Ishikawa (cell line): ENCODE results near the gene EZH2.

Experiments used
- CEBPB ChIP-seq: IDR thresholded peaks from 2 replicates; pipeline ENCODE4 v1.6.1; 2012
- EP300 ChIP-seq: IDR thresholded peaks from 2 replicates; pipeline ENCODE4 v1.6.1; 2012; ENCODE audit warnings: borderline replicate concordance
- MAX ChIP-seq: IDR thresholded peaks from 2 replicates; pipeline ENCODE4 v1.6.1; 2012
- REST ChIP-seq: IDR thresholded peaks from 2 replicates; pipeline ENCODE4 v1.6.1; 2012; ENCODE audit warnings: low read depth, mild to moderate bottlenecking
- TAF1 ChIP-seq: IDR thresholded peaks from 2 replicates; pipeline ENCODE4 v1.6.1; 2012; ENCODE audit warnings: low read depth, mild to moderate bottlenecking

DNA sequence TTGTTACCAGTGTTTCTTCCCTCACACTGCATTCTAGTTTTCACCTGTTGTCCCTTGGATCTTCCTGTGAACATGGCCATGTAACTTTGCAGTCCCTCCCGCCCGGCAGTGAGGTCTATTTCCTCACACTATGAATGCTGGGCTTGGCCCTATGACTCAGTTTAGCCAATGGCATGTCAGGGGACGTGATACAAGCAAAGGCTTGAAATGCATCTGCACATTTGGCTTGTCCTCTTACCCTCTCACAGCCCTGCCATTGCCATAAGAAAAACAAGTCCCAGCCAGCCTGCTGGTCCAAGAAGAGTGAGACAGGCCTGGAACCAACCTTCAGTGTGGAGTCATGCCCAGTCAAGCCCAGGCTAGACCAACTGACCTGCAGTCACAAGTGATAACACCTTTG is 17.1 kb upstream of the EZH2 start:
- no peak for TF ChIP-seq REST
- TF ChIP-seq TAF1, result no peak
- no peak for TF ChIP-seq MAX
- TF ChIP-seq EP300, result no peak
- TF ChIP-seq CEBPB, result no peak
